ENCODE measurements around the gene ROM1.

The ROM1 gene

GRCh38 chr11:62612366-62613290, at the start of gene ROM1, which contains the start of gene EML3:
Gene ROM1, plus strand, starts transcription at chr11:62613257. Its CDS starts 25 bp downstream, at chr11:62613282.
Gene EML3, minus strand, starts transcription at chr11:62612775. Its CDS starts 318 bp downstream, at chr11:62612457.
- ATAC-seq (ENCODE audit: low read depth) = peak; percentile 73
- no peaks in the 10 kb centered on the region for H3K9me3 ChIP-seq (ENCODE audit: severe bottlenecking)
- H3K4me1 ChIP-seq (ENCODE audit: insufficient read depth, poor library complexity, severe bottlenecking) = peaks cover 4% of the 10 kb centered on the region
- peak within 1 kb of the TSS; percentile 95 for H3K27ac ChIP-seq (ENCODE audit: poor library complexity, severe bottlenecking)
- DNase-seq (ENCODE audit: low spot score) = peak; percentile 89
- no peaks in the 10 kb centered on the region for H3K27me3 ChIP-seq (ENCODE audit: insufficient read depth, poor library complexity, severe bottlenecking)
- H3K4me3 ChIP-seq (ENCODE audit: severe bottlenecking) = peak within 1 kb of the TSS; percentile 66
- H3K36me3 ChIP-seq (ENCODE audit: low read depth) = peaks cover 23% of the 10 kb centered on the region
- peak; percentile 91 for TF ChIP-seq CTCF (IDR thresholded peaks at IDR 0.05; ENCODE audit: poor library complexity, severe bottlenecking)

GRCh38 chr11:62565100-62565802, 47.8 kb upstream of the ROM1 start:
- TF ChIP-seq CTCF (IDR thresholded peaks at IDR 0.05; ENCODE audit: poor library complexity, severe bottlenecking) = no peak
- no peaks in the 10 kb centered on the region for H3K9me3 ChIP-seq (ENCODE audit: severe bottlenecking)
- H3K36me3 ChIP-seq (ENCODE audit: low read depth) = peaks cover 91% of the 10 kb centered on the region
- H3K4me1 ChIP-seq (ENCODE audit: insufficient read depth, poor library complexity, severe bottlenecking) = peaks cover 20% of the 10 kb centered on the region
- DNase-seq (ENCODE audit: low spot score) = no peak
- H3K27ac ChIP-seq (ENCODE audit: poor library complexity, severe bottlenecking) = no peak overlapping the region
- H3K4me3 ChIP-seq (ENCODE audit: severe bottlenecking) = no peak overlapping the region
- H3K27me3 ChIP-seq (ENCODE audit: insufficient read depth, poor library complexity, severe bottlenecking) = no peaks in the 10 kb centered on the region
- ATAC-seq (ENCODE audit: low read depth) = no peak

GRCh38 chr11:62566247-62566646, 46.8 kb upstream of the ROM1 start:
- no peak overlapping the region for H3K27ac ChIP-seq (ENCODE audit: poor library complexity, severe bottlenecking)
- peaks cover 12% of the 10 kb centered on the region for H3K4me1 ChIP-seq (ENCODE audit: insufficient read depth, poor library complexity, severe bottlenecking)
- H3K36me3 ChIP-seq (ENCODE audit: low read depth) = peaks cover 94% of the 10 kb centered on the region

GRCh38 chr11:62567018-62567633, 45.9 kb upstream of the ROM1 start:
- no peak for TF ChIP-seq CTCF (IDR thresholded peaks at IDR 0.05; ENCODE audit: poor library complexity, severe bottlenecking)
- H3K4me3 ChIP-seq (ENCODE audit: severe bottlenecking) = no peak overlapping the region
- ATAC-seq (ENCODE audit: low read depth) (peak; percentile 11; the same call in 1 of the 3 replicates), DNase-seq (ENCODE audit: low spot score) (no peak)
- H3K36me3 ChIP-seq (ENCODE audit: low read depth) = peaks cover 97% of the 10 kb centered on the region
- H3K27ac ChIP-seq (ENCODE audit: poor library complexity, severe bottlenecking) = no peak overlapping the region
- no peaks in the 10 kb centered on the region for H3K9me3 ChIP-seq (ENCODE audit: severe bottlenecking)
- peaks cover 8% of the 10 kb centered on the region for H3K4me1 ChIP-seq (ENCODE audit: insufficient read depth, poor library complexity, severe bottlenecking)
- no peaks in the 10 kb centered on the region for H3K27me3 ChIP-seq (ENCODE audit: insufficient read depth, poor library complexity, severe bottlenecking)

More at GRCh38 chr11:62566247-62566646, 46.8 kb upstream of the ROM1 start:
- H3K27me3 ChIP-seq (ENCODE audit: insufficient read depth, poor library complexity, severe bottlenecking) = no peaks in the 10 kb centered on the region
- no peak for DNase-seq (ENCODE audit: low spot score)
- no peak overlapping the region for H3K4me3 ChIP-seq (ENCODE audit: severe bottlenecking)
- TF ChIP-seq CTCF (IDR thresholded peaks at IDR 0.05; ENCODE audit: poor library complexity, severe bottlenecking) = no peak
- ATAC-seq (ENCODE audit: low read depth) = no peak
- H3K9me3 ChIP-seq (ENCODE audit: severe bottlenecking) = no peaks in the 10 kb centered on the region
